HG03432 (cell line): ENCODE measurements around the gene BTBD2.

Source experiments
- ATAC-seq: cut with Tn5 transposase; IDR thresholded peaks from one replicate; pipeline ENCODE4 v1.9.1; 2021; ENCODE audit warnings: mild to moderate bottlenecking, moderate library complexity; ENCODE audit not compliant: unreplicated experiment

Gene BTBD2

GRCh38 chr19:1987197-1988187 lies 28.0 kb downstream of the BTBD2 start:
- no peak for ATAC-seq

- ATAC-seq: no peak
Measured at GRCh38 chr19:1986357-1987162, 29.0 kb downstream of the BTBD2 start.

- no peak for ATAC-seq
Measured at GRCh38 chr19:1985588-1986356, 29.7 kb downstream of the BTBD2 start.

GRCh38 chr19:1984357-1984756 lies 31.2 kb downstream of the BTBD2 start:
- ATAC-seq: no peak

- ATAC-seq: no peak
Measured at GRCh38 chr19:1981253-1981652, 34.3 kb downstream of the BTBD2 start.

- no peak for ATAC-seq
Measured at GRCh38 chr19:1980809-1981181, 34.7 kb downstream of the BTBD2 start.

- ATAC-seq: no peak
Measured at GRCh38 chr19:1980091-1980808, 35.3 kb downstream of the BTBD2 start.

GRCh38 chr19:1979642-1980041 lies 35.9 kb downstream of the BTBD2 start:
- ATAC-seq: no peak

- no peak for ATAC-seq
Measured at GRCh38 chr19:1979017-1979416, 36.5 kb downstream of the BTBD2 start.

- ATAC-seq: no peak
Measured at GRCh38 chr19:1978346-1978894, 37.1 kb downstream of the BTBD2 start.

GRCh38 chr19:1977120-1977519 lies 38.4 kb downstream of the BTBD2 start:
- no peak for ATAC-seq

- no peak for ATAC-seq
Measured at GRCh38 chr19:1975162-1975480, 40.4 kb downstream of the BTBD2 start.

GRCh38 chr19:1974381-1975161 lies 40.9 kb downstream of the BTBD2 start:
- ATAC-seq: no peak

- ATAC-seq: no peak
Measured at GRCh38 chr19:1970806-1971502, 44.6 kb downstream of the BTBD2 start.

- no peak for ATAC-seq
Measured at GRCh38 chr19:1970003-1970805, 45.3 kb downstream of the BTBD2 start.

- no peak for ATAC-seq
Measured at GRCh38 chr19:1969176-1970002, 46.1 kb downstream of the BTBD2 start.
